Astrocyte (in vitro differentiated cells and primary cell): ENCODE results near the gene TSPAN33. TPM values are rescaled to one million over a fixed set of nuclear protein-coding genes. Genes with fewer than 3 reads are reported as not detected.

Experiments used
- DNase-seq: peaks from one replicate; pipeline ENCODE4 v3.0.0-alpha.2; 2010; ENCODE audit warnings: low read depth
- FAIRE-seq: peaks from 2 replicates; lab custom pipeline; 2011; peaks lifted over from hg19 to GRCh38; lab: Jason Lieb, UNC
- H2AFZ ChIP-seq: 2 replicates; pipeline ENCODE4 v1.6.0; 2012; ENCODE audit warnings: low read depth, low read length, inconsistent platforms
- H3K27ac ChIP-seq: 2 replicates; pipeline ENCODE4 v1.5.1; 2011; ENCODE audit warnings: low read depth, low read length, inconsistent platforms
- H3K27me3 ChIP-seq: 2 replicates; pipeline ENCODE4 v1.6.0; 2011; ENCODE audit warnings: low read length, inconsistent platforms; ENCODE audit not compliant: insufficient read depth
- H3K36me3 ChIP-seq: 2 replicates; pipeline ENCODE4 v1.5.1; 2011; ENCODE audit warnings: low read length, inconsistent platforms; ENCODE audit not compliant: insufficient read depth
- H3K4me1 ChIP-seq: 2 replicates; pipeline ENCODE4 v1.5.1; 2011; ENCODE audit warnings: low read length, inconsistent platforms; ENCODE audit not compliant: insufficient read depth
- H3K4me2 ChIP-seq: 2 replicates; pipeline ENCODE4 v1.6.0; 2012; ENCODE audit warnings: low read length, inconsistent platforms
- H3K4me3 ChIP-seq: 2 replicates; pipeline ENCODE4 v1.5.1; 2011; ENCODE audit warnings: low read depth, mild to moderate bottlenecking, low read length, inconsistent platforms; ENCODE audit not compliant: insufficient read depth
- H3K79me2 ChIP-seq: 2 replicates; pipeline ENCODE4 v1.6.0; 2012; ENCODE audit warnings: mild to moderate bottlenecking, low read length, inconsistent platforms; ENCODE audit not compliant: insufficient read depth
- H3K9ac ChIP-seq: 2 replicates; pipeline ENCODE4 v1.6.0; 2012; ENCODE audit warnings: mild to moderate bottlenecking, low read length, inconsistent platforms
- H3K9me3 ChIP-seq: 2 replicates; pipeline ENCODE4 v1.5.1; 2012; ENCODE audit warnings: low read depth, mild to moderate bottlenecking, low read length, inconsistent platforms; ENCODE audit not compliant: insufficient read depth
- H4K20me1 ChIP-seq: 2 replicates; pipeline ENCODE4 v1.6.0; 2012; ENCODE audit warnings: low read length, inconsistent platforms; ENCODE audit not compliant: insufficient read depth
- H3K27ac Mint-ChIP-seq: one replicate; pipeline ENCODE4 v1.8.0; 2021; ENCODE audit warnings: mild to moderate bottlenecking, mixed read lengths; ENCODE audit not compliant: unreplicated experiment
- H3K27me3 Mint-ChIP-seq: one replicate; pipeline ENCODE4 v1.8.0; 2021; ENCODE audit warnings: low read depth, mixed read lengths; ENCODE audit not compliant: unreplicated experiment
- H3K36me3 Mint-ChIP-seq: one replicate; pipeline ENCODE4 v1.8.0; 2021; ENCODE audit warnings: low read depth, mixed read lengths; ENCODE audit not compliant: unreplicated experiment
- H3K4me1 Mint-ChIP-seq: one replicate; pipeline ENCODE4 v1.8.0; 2021; ENCODE audit warnings: low read depth, mixed read lengths; ENCODE audit not compliant: unreplicated experiment
- H3K4me3 Mint-ChIP-seq: one replicate; pipeline ENCODE4 v1.8.0; 2021; ENCODE audit warnings: mild to moderate bottlenecking, moderate library complexity, mixed read lengths; ENCODE audit not compliant: unreplicated experiment
- H3K9me3 Mint-ChIP-seq: one replicate; pipeline ENCODE4 v1.8.0; 2021; ENCODE audit warnings: mild to moderate bottlenecking, mixed read lengths; ENCODE audit not compliant: unreplicated experiment
- CTCF ChIP-seq: IDR thresholded peaks from 2 replicates; pipeline ENCODE4 v1.5.1; 2011; ENCODE audit warnings: low read depth, mild to moderate bottlenecking, inconsistent platforms, low read length, moderate library complexity; ENCODE audit not compliant: insufficient read depth
- EZH2 ChIP-seq: IDR thresholded peaks from 2 replicates; pipeline ENCODE4 v1.6.1; 2012; ENCODE audit warnings: mild to moderate bottlenecking, low read length, inconsistent platforms; ENCODE audit not compliant: insufficient read depth
- total RNA-seq: library from RNA; stranded (reverse); gene quantifications from 2 replicates; pipeline ENCODE4 v1.2.1, GENCODE V29; 2021

Gene TSPAN33
- total RNA-seq, 1 donor from 2014 or later = 6.5 TPM

GRCh38 chr7:129098409-129099084, 46.0 kb upstream of the TSPAN33 start:
- H3K4me3 Mint-ChIP-seq = no peak overlapping the region
- no peaks in the 10 kb centered on the region for H3K9me3 Mint-ChIP-seq
- H3K27ac Mint-ChIP-seq = no peak overlapping the region
- Histone ChIP-seq H3K27me3 (peaks cover 11% of the 10 kb centered on the region), H3K4me2 (no peak overlapping the region), H3K27ac (no peak overlapping the region), H2AFZ (no peak overlapping the region), H3K4me1 (no peaks in the 10 kb centered on the region), H3K36me3 (no peaks in the 10 kb centered on the region), H3K9ac (no peak overlapping the region), H4K20me1 (no peaks in the 10 kb centered on the region), H3K79me2 (no peaks in the 10 kb centered on the region), H3K4me3 (no peak overlapping the region), H3K9me3 (no peaks in the 10 kb centered on the region)
- no peak for TF ChIP-seq CTCF
- H3K27me3 Mint-ChIP-seq = peaks cover 8% of the 10 kb centered on the region
- FAIRE-seq (no peak), DNase-seq (no peak)
- H3K4me1 Mint-ChIP-seq = peaks cover 6% of the 10 kb centered on the region
- H3K36me3 Mint-ChIP-seq = no peaks in the 10 kb centered on the region

- no peaks in the 10 kb centered on the region for H3K36me3 ChIP-seq
- no peaks in the 10 kb centered on the region for H4K20me1 ChIP-seq
- H2AFZ ChIP-seq = no peak overlapping the region
- FAIRE-seq = no peak
- no peak overlapping the region for H3K4me2 ChIP-seq
- H3K4me1 ChIP-seq = no peaks in the 10 kb centered on the region
- no peak overlapping the region for H3K27ac ChIP-seq
- H3K27me3 ChIP-seq = peaks cover 11% of the 10 kb centered on the region
- Mint-ChIP-seq H3K9me3 (no peaks in the 10 kb centered on the region), H3K4me3 (no peak overlapping the region), H3K36me3 (no peaks in the 10 kb centered on the region), H3K27me3 (peaks cover 8% of the 10 kb centered on the region), H3K27ac (no peak overlapping the region), H3K4me1 (peaks cover 6% of the 10 kb centered on the region)
- H3K4me3 ChIP-seq = no peak overlapping the region
- no peak overlapping the region for H3K9ac ChIP-seq
- DNase-seq = no peak
- no peaks in the 10 kb centered on the region for H3K79me2 ChIP-seq
- no peaks in the 10 kb centered on the region for H3K9me3 ChIP-seq
- TF ChIP-seq CTCF (no peak), EZH2 (no peak)
Observed at GRCh38 chr7:129100827-129101166, 43.7 kb upstream of the TSPAN33 start.

GRCh38 chr7:129101746-129102145, 42.8 kb upstream of the TSPAN33 start:
- Mint-ChIP-seq H3K9me3 (no peaks in the 10 kb centered on the region), H3K36me3 (no peaks in the 10 kb centered on the region), H3K4me3 (no peak overlapping the region), H3K27me3 (peaks cover 6% of the 10 kb centered on the region), H3K4me1 (peaks cover 6% of the 10 kb centered on the region), H3K27ac (no peak overlapping the region)
- DNase-seq (no peak), FAIRE-seq (no peak)
- Histone ChIP-seq H3K4me2 (no peak overlapping the region), H3K36me3 (no peaks in the 10 kb centered on the region), H3K4me3 (no peak overlapping the region), H4K20me1 (no peaks in the 10 kb centered on the region), H2AFZ (no peak overlapping the region), H3K4me1 (no peaks in the 10 kb centered on the region), H3K27me3 (peaks cover 8% of the 10 kb centered on the region), H3K9me3 (no peaks in the 10 kb centered on the region), H3K27ac (no peak overlapping the region), H3K9ac (no peak overlapping the region), H3K79me2 (no peaks in the 10 kb centered on the region)
- no peak for TF ChIP-seq EZH2
- no peak for TF ChIP-seq CTCF
